Dermis microvascular lymphatic vessel endothelial cell (primary cell): ENCODE results near the gene COX4I1. TPM values are rescaled to one million over a fixed set of nuclear protein-coding genes. Genes with fewer than 3 reads are reported as not detected.

Experiments used
- DNase-seq, 2 donors: peaks; one replicate each; pipeline versions ENCODE4 v3.0.0 to v3.0.0-alpha.2; 2010; ENCODE audit warnings: low read depth in 2 of 2
- total RNA-seq: library from RNA; depleted of rRNA; stranded (reverse); fragments of >200 nt; gene quantifications from 2 replicates; pipeline ENCODE4 v1.2.1, GENCODE V29; 2014

COX4I1 gene
- total RNA-seq, 1 donor from 2014 or later = 474 TPM

DNA sequence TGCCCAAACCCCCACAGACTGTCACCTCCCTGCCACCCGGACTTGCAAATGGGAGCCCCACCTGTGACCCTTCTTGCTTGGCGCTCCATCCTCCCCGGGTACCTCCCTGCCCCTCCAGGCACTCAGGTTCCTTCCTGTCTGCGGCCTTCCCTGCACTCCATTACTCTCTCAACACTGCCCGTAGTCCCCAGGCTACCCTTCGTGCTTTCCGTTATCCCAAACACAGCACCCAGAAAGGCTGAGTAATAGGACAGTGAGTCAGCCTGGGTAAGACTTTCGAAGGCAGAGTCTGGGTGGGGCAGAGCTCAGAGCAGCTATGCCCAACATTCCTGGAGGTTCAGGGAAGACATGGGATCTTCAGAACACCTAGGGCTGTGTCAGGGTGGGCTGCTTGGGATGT lies 32.0 kb upstream of the COX4I1 start:
- DNase-seq = peak; percentile 23 to 56

DNA sequence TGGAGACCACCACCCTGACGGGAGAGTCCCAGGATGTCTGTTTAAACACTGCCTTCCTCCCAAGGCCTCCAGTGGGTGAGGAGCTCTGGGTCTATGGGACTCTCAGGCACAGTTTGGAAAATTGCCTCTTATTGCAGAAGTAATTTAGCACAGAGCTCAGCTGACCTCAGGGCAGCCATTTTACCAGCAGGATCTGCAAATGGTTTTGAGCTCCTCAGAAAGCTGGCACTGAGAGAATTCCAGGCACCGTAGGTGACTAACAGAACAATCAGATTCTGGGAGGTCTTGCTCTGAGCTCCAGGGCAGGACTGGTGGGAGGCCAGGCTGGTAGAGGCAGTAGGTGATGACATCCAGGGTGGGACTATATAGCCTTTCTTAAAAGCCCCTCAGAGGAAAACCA lies 31.3 kb upstream of the COX4I1 start:
- DNase-seq = no peak

DNA sequence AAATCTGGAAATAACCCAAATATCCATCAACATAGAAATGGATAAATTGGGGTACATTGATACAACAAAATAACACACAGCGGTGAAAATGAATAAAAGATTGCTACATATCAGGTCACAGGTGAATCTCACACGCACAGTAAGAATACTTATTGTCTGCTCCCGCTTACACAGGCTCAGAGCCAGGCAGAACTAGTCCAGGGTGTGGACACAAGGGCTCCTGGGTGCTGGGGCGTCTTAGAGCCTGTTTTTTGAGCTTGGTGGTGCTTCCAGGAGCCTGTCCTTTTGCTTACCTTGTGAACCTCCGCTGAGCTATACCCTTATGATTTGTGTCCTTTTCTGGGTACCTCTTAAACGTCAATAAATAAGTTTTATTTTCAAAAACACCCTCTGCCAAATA lies 28.8 kb upstream of the COX4I1 start:
- DNase-seq = no peak

DNA sequence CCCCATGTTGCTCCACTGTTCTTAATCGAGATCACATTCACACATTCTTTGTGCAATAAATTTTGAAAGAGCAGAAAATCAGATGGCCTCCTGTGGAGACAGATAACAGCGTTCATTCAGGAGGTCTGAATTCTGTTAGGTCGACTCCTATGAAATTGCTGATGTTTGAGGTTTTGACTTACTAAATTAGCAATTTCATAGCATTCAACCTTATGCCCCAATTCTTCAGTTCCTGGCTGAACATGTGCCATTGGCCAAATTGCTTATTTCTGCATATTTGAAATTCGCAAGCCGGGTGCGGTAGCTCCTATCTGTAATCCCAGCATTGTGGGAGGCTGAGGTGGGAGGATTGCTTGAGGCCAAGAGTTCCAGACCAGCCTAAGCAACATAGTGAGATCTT lies 26.5 kb upstream of the COX4I1 start:
- DNase-seq = no peak

DNA sequence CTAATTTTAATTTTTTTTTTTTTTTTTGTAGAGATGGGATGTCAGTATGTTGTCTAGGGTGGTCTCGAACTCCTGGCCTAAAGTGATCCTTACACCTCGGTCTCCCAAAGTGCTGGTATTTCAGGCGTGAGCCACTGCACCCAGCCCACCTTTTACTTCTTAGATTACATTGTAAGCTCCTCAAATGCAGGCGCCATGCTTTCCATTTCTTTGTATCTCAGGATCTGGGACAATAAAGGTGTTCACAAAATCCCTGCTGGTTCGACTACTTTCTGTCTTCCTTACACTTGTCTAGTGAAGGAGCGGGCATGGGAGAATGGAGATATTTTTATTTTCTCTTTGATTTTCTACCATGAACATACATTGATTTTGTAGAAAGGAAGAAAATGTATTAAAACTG lies 25.4 kb upstream of the COX4I1 start:
- DNase-seq = no peak

DNA sequence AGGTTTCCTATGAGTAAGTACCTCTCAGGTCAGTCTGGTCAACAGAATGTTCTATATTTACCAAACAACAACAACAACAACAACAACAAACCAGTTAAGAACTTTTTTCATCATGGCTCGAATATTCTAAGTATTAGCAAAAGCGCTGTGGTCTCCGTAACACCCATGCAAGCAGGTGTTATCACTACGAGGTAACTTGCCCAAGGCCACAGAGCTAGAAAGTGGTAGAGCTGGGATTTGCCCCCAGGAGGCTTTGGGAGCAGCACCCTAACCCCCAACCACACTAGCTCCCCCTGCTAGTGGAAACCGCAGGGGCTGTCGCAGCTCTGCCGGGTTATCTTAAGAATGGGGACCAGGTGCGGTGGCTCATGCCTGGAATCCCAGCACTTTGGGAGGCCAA lies 24.7 kb upstream of the COX4I1 start:
- no peak for DNase-seq

DNA sequence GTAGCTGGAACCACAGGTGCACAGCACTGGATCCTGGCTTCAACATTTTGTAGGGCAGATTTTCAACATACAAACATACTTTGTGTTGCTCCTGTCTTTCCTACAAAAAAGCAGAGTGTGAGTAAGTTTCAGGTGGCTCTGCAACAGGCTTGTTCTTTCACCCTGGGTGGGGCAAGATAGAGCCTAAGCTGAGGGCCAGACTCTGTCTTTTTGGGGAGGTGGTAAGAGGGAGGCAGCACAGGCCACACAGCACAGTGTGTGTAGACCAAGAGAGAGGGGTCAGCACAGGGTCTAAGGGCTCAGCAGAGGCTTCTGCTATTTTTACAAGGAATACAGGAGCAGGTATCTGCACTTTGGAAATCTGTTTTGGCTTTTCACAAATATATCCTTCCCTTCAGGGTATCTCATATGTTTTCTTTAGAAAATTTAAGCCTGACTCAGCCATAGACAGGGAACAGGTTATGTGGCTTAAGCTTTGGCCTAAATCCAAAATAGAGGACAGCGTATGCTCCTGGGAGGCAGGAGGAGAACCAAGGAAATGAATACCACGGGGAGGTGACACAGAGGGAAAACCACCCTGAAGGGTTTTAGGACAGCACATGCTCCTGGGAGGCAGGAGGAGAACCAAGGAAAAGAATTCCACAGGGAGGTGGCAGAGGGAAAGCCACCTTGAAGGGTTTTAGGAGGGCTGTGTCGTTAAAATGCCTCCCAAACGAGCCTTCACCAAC lies 21.7 kb upstream of the COX4I1 start:
- DNase-seq = peak in 1 of 2 donors; percentile 44

DNA sequence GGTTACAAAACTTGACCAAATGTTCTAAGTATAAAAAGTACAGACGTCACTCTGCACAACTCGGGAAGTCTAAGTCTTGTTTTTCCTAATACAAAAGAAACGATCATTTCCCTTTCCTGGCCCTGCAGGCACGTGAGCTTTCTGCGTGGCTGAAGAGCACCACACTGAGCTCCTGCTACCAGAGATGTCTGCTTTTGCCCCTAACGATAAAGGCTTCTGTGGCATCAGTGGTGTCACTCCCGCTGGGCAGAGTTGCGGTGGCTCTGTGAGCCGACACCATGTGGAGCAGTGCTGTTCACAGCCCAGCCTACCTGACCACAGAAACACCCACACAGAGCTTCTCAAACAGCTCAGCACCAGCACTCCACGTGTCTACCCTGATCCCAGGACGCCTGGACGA lies 20.6 kb upstream of the COX4I1 start:
- DNase-seq = peak; percentile 65 to 87

DNA sequence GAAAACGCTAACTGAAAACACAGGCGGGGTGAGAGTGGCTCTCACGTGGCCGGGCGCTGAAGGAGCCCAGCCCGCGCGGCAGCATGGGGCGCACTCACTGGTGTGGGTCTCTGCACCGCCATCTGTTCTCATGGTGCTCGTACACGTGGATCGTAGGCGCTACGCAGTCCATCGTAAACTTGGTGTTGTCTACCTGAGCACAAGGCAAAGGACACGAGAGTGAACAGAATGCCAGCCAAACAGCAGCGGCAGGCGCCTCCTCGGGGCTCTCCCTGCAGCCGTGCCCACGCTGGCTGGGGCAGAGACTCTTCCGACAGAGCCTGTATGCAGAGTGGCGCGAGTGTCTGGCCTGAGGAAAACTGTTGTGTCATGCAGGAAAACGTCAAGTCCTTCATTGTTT lies 19.2 kb upstream of the COX4I1 start:
- DNase-seq = no peak

DNA sequence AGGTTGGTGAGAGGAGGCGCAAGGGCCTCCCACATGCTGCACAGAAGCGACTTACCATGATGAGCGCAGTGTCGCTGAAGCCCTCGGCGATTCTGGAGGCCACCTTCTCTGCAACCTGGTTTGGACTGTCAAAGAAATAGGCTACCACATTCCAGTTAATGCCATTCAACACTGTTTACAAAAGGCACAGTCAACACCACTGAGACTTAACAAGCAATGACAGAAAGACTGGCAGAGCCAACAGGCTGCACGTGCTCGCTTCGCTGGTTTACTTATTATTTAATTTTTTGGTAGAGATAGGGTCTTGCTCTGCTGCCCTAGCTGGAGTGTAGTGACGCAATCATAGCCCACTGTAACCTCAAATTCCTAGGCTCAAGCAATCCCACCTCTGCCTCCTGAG lies 18.3 kb upstream of the COX4I1 start:
- DNase-seq = no peak

DNA sequence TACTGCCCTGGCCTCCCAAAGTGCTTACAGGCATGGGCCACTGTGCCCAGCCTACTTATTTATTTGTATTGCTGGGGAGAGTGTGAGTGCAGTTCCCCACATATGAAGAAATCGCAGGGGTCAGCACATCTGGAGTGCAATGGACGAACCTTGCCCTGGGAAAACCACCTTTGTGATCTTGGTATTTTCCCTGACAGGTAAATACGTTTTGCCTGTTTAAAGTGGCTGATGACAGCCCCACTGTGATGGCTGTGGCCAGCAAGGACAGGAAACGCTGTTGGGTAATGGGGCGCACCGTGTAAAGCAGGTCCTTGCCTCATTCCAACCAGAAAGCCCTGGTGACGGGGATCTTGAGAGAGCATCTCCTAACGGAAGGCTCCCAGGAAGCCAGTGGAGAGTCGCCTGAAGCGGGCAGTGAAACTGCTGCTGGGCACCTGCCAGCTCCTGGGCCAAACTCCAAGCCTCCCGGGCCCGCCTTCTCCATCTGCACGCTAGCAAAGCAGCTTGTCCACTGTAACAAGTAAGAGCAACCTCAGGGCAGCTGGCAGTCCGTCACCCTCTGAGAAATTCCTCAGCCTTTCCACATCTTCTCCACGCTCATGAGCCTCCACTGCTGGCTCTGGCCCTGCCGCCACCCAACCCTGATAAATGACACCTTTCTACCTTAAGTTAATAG lies 17.7 kb upstream of the COX4I1 start:
- DNase-seq = no peak

DNA sequence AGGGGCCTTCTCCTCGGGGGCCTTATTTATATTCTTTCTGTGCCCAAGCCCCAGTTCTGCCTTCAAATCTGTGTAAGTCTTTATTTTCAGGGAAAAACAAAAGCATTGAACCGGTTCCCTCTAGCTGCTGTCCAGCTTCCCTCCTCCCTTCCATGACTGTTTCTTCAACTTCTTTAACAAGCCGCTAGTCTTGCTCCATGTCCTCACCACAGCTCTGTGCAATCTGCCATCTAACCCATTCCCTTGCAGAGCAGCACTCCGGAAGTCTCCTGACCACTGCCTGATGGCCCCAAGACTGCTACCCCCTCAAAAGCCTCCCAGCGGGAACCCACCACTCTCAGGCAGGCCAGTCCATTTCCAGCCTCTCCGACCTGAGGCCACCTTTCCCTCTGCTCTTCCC lies 17.0 kb upstream of the COX4I1 start:
- DNase-seq = no peak

DNA sequence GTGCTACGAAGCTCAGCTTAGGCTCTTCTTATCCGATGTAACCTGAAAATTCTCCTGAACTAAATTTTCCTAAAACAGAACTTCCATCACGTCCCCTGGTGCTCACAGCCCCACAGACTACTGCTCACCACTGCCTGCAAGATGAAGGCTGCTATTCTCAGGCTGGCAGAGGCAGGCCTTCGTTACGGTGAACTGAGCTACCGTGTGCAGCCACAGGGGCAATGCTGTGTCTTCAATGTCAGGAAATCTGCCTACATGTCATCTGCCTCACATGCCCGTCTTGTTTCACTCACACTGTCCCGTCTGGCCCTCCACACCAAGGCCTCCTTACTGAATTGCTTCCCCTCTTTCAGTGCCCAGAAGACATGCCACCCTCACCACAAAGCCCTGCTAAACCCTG lies 16.1 kb upstream of the COX4I1 start:
- DNase-seq = no peak

DNA sequence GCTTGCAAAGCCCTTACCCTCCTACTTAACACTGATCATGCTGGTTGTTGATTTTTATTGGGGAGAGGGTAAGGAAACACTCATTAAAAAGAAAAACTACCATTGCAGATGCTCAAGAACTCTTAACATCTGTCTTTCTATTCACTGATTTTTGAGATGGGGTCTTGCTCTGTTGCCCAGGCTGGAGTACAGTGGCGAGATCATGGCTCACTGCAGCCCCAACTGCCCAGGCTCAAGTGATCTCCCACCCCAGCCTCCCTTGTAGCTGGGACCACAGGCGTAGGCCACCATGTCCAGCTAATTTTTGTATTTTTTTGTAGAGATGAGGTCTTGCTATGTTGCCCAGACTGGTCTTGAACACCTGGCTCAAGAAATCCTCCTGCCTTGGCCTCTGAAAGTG lies 14.7 kb upstream of the COX4I1 start:
- DNase-seq = no peak

DNA sequence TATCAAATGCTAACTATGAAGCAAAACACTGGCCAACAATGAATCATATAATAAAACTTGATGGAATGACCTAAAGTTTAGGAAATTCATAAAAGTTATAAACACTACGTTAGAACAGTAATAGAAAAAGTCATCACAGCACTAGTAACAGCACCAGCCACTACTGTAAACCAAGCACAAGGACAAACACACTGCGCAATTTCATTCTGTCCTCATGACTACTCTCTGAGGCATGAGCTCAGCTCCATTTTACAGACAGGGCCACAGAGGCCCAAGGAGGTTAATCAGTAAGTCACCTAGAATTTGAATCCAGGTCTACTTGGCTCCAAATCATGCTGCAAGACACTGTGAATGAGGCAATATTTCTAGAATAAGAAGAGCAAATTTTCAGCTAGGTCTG lies 13.6 kb upstream of the COX4I1 start:
- no peak for DNase-seq

DNA sequence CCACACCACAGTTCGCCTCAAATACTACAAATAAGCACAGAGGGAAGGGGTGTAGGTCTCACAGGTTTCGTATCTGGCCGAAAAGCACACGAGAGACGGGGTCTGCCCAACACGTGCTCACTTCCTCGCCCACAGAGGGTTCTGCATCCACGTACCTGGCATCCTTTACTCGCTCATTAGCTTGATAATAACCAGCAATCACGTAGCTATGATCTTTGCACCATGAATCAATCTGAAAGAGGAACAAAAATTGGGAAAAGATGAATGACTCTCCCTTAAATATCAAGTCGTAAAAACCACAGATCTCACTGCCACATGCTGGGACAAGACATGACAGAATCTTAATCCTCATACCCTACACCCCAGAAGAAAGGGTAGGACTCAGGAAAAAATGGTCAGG lies 10.7 kb upstream of the COX4I1 start:
- DNase-seq = no peak

DNA sequence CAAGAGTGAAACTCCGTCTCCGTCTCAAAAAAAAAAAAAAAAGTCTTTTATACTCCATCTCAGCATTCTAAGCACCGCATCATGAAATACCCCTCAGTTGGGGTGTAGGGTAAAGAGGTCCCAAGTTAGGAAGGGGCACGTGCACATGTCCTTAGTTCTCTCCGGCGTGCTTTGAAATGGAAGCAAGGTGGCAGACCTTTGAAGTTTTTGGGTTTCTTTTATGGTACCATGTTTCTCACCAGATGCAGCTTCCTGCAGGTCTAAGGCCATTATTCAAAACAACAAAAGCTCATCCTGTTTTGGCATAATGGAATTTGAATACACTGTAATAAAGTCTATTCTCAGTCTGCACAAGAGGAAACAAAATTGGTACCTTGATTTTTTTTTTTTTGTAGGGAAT lies 9.7 kb upstream of the COX4I1 start:
- peak; percentile 14 to 41 for DNase-seq

DNA sequence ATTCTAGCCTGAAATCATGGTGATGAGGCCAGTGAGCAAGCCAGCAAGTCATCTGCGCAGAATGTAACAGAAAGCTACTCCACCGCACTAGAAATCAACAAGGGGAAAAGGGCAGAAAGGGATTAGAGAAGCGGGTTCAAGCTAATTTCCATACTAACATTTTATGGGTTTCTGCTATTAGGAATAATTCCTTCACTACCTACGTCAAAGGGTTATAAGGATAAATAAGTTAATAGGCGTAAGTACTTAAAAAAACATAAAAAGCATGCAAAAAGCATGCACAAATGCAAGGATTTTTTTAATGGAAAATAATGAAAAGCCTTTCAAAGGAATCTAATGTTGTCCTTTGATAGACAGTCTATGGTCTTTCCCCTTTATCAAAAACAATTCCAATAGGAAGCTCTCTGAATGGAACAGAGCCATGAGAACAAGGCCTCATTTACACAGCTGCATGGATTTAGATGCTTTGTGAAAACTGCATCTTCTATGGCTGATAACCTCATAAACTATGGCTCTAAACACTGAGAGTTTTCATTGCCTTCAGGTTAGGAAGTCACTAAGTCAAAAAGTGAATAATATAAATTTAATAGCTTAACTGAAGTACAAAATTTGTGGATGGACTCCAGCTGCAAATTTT lies 5.7 kb upstream of the COX4I1 start:
- DNase-seq = no peak

DNA sequence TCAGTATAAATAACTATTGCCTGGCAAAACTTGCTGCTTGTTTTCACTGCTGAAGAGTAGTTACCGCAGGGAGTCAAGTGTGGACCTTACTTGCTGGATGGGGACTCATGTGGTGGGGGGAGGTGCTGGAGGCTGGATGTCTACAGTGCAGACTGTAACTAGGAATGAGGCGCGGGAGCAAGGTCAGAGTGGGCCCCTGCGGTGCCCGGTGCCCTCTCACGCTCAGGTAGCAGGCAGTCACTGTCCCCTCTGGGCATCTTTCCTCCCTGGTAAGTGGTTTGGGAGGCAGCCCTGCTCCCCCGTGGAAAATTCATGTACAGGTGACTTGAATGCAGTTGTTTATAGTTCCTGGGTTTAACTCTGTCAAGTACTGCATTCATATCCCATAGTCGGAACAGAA lies 4.8 kb upstream of the COX4I1 start:
- DNase-seq = no peak

DNA sequence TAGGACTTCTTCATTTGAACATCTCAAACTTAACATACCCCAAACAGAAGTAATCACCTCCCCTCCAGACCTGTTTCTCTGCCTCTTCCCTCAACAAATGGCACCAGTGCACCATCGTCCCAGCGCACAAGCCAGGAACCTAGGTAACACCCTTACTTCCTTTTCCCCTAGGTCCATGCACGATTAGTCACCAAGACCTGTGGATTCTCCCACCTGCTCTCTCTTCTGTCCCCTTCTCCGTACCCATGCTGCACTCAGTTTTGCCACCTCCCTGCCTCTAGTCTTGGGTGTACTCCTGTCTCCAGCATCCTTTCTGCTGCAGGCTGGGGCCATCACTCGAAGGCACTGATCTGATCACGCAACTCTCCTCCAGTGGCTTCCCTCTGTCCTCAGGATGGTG lies 3.3 kb upstream of the COX4I1 start:
- no peak for DNase-seq

DNA sequence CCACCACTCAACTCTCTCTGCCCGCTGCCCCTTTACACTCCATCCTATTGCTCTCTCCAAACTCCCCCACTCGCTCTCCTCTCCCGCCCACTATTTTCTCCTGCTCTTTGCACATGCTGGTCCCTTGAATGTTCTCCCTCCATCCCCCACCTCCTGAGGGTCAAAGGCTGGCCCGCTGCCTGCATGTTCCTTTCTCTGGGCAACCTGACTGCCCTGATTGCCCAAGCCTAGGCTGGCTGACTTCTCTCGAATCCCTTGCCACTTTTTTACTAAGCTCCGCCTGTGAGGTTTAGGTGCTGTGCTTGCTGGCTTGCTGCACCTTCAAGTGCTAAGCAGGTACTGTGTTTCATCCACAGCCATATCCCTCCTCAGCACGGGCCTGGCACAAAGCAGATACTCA lies 2.9 kb upstream of the COX4I1 start:
- no peak for DNase-seq

DNA sequence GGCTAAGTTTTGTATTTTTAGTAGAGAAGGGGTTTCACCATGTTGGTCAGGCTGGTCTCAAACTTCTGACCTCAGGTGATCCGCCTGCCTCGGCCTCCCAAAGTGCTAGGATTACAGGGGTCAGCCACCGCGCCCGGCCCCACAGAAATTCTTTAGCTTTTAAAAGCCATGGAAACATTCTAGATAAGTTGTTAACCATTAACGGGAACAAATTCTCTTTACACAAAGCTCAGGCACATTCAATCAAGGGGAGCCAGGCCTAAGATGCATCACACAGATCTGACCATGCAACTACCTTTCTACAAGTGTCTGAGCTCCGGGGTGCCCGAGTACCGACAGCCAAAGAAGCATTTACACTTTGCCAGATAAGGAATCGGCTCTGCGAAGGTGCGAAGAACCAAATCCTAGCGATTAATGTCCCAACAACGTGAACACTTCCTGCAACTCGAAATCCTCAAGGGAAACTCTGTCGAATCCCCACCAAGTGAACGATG lies 1.2 kb upstream of the COX4I1 start:
- DNase-seq = no peak
